ENCODE measurements around the gene BFSP2. TPM values are rescaled to one million over a fixed set of nuclear protein-coding genes. Genes with fewer than 3 reads are reported as not detected.

Gene BFSP2
- total and polyA plus RNA-seq, 5 experiments from 2014 or later: not detected

GRCh38 chr3:133410191-133410892, 10.5 kb downstream of the BFSP2 start:
- POLR2A ChIA-PET: no interaction called here
- Mint-ChIP-seq H3K4me1 (peaks cover 0 to 13% (median 3%) of the 10 kb centered on the region in 4 donors), H3K9me3 (no peaks in the 10 kb centered on the region), H3K27ac (peak overlapping the region in 1 of 10 donors; percentile 47), H3K36me3 (peaks cover 0 to 6% (median 0%) of the 10 kb centered on the region in 3 donors), H3K27me3 (peaks cover 0 to 12% (median 0%) of the 10 kb centered on the region in 5 donors), H3K4me3 (no peak overlapping the region)
- ATAC-seq: no peak
- no peak for DNase-seq

GRCh38 chr3:133412183-133413132, 12.6 kb downstream of the BFSP2 start:
- POLR2A ChIA-PET: no interaction called here
- DNase-seq (no peak), ATAC-seq (peak in 1 of 2 donors; percentile 27)
- Mint-ChIP-seq H3K4me1 (peaks cover 0 to 13% (median 3%) of the 10 kb centered on the region in 4 donors), H3K9me3 (no peaks in the 10 kb centered on the region), H3K36me3 (peaks cover 0 to 6% (median 0%) of the 10 kb centered on the region in 3 donors), H3K27ac (peak overlapping the region in 4 of 10 donors; percentile 15 to 78 (median 36)), H3K27me3 (peaks cover 0 to 7% (median 0%) of the 10 kb centered on the region in 5 donors), H3K4me3 (no peak overlapping the region)

DNA sequence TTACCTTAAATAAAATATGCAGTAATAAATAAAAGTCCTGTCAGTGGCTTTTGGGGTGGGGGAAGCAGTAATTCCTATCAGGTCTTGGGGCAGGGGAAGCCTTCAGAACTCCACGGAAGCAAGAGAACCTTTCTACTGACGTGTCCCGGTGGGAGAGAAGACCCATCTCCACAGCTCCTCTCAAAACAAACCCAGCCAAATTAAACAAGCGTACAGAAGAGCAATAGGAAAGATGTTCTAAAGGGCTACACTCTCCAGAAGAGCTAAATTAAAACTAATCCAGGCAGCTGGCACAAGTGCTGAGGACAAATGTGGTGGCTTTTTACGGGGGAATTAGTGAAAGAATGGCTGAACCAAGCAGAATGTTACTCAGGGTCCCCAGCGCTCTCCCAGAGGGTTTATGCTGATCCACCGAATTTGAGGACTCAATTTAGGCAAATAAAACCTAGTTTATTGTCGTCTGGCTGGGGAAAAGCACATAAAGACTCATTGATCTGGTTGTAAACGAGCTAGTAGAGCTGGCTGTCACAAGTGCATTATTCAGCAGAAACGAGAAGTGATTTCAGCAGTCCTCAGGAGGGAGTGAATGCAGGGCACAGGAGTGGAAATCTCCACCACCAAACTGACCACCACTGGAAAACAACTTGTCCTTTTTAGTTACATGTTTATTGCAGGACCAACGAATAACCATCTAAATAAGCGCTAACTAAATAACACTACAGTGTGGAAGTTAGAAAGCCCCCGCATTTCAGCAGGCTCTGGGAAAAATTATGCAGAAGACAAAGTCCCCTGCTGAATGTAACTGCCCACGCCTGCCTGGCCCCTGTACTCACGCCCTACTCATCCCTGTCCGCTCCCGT, 13.5 kb downstream of the BFSP2 start:
- H3K27ac Mint-ChIP-seq: peak overlapping the region in 8 of 10 donors; percentile 4 to 79 (median 52)
- peak overlapping the region in 2 of 10 donors; percentile 5 to 15 for H3K4me3 Mint-ChIP-seq
- DNase-seq (peak in 1 of 10 donors; percentile 9), ATAC-seq (no peak)
- peaks cover 0 to 6% (median 0%) of the 10 kb centered on the region in 3 donors for H3K36me3 Mint-ChIP-seq
- H3K27me3 Mint-ChIP-seq: peaks cover 0 to 5% (median 0%) of the 10 kb centered on the region in 5 donors
- POLR2A ChIA-PET: no interaction called here
- H3K4me1 Mint-ChIP-seq: peaks cover 0 to 13% (median 3%) of the 10 kb centered on the region in 4 donors
- no peaks in the 10 kb centered on the region for H3K9me3 Mint-ChIP-seq

GRCh38 chr3:133414021-133414392, 14.2 kb downstream of the BFSP2 start:
- H3K9me3 Mint-ChIP-seq: no peaks in the 10 kb centered on the region
- DNase-seq (no peak), ATAC-seq (no peak)
- peak overlapping the region in 1 of 10 donors; percentile 21 for H3K27ac Mint-ChIP-seq
- H3K36me3 Mint-ChIP-seq: peaks cover 0 to 6% (median 0%) of the 10 kb centered on the region in 3 donors
- POLR2A ChIA-PET: no interaction called here
- peaks cover 0 to 13% (median 3%) of the 10 kb centered on the region in 4 donors for H3K4me1 Mint-ChIP-seq
- H3K27me3 Mint-ChIP-seq: peaks cover 0 to 3% (median 0%) of the 10 kb centered on the region in 5 donors
- H3K4me3 Mint-ChIP-seq: no peak overlapping the region

- POLR2A ChIA-PET: interaction anchor here (0.6 kb wide), 1 partner anchor 161 kb away, joined by 3 read pairs; no protein-coding TSS in a partner anchor
- Mint-ChIP-seq H3K27me3 (peaks cover 0 to 2% (median 0%) of the 10 kb centered on the region in 5 donors), H3K9me3 (no peaks in the 10 kb centered on the region), H3K36me3 (no peaks in the 10 kb centered on the region), H3K4me3 (no peak overlapping the region), H3K4me1 (peaks cover 0 to 4% (median 2%) of the 10 kb centered on the region in 4 donors), H3K27ac (peak overlapping the region in 1 of 10 donors; percentile 22)
- no peak for ATAC-seq
- no peak for DNase-seq
These were observed 18.5 kb downstream of the BFSP2 start for GRCh38 chr3:133418361-133418760.

GRCh38 chr3:133419151-133419909, 19.5 kb downstream of the BFSP2 start:
- POLR2A ChIA-PET: no interaction called here
- no peaks in the 10 kb centered on the region for H3K36me3 Mint-ChIP-seq
- H3K27me3 Mint-ChIP-seq: peaks cover 0 to 4% (median 0%) of the 10 kb centered on the region in 5 donors
- ATAC-seq (no peak), DNase-seq (no peak)
- H3K4me3 Mint-ChIP-seq: no peak overlapping the region
- H3K9me3 Mint-ChIP-seq: no peaks in the 10 kb centered on the region
- peaks cover 0 to 4% (median 3%) of the 10 kb centered on the region in 4 donors for H3K4me1 Mint-ChIP-seq
- H3K27ac Mint-ChIP-seq: peak overlapping the region in 1 of 10 donors; percentile 82

- no peak overlapping the region for H3K4me3 Mint-ChIP-seq
- H3K27ac Mint-ChIP-seq: peak overlapping the region in 1 of 10 donors; percentile 58
- H3K36me3 Mint-ChIP-seq: no peaks in the 10 kb centered on the region
- H3K4me1 Mint-ChIP-seq: peaks cover 3 to 10% (median 5%) of the 10 kb centered on the region in 4 donors
- H3K27me3 Mint-ChIP-seq: peaks cover 0 to 6% (median 0%) of the 10 kb centered on the region in 5 donors
- ATAC-seq (no peak), DNase-seq (no peak)
- POLR2A ChIA-PET: no interaction called here
- H3K9me3 Mint-ChIP-seq: no peaks in the 10 kb centered on the region
These were observed 25.3 kb downstream of the BFSP2 start for GRCh38 chr3:133424937-133425869.

- no peak for DNase-seq
- ATAC-seq: no peak
- H3K27me3 Mint-ChIP-seq: peaks cover 0 to 6% (median 0%) of the 10 kb centered on the region in 5 donors
- H3K27ac Mint-ChIP-seq: peak overlapping the region in 1 of 10 donors; percentile 55
- no peaks in the 10 kb centered on the region for H3K9me3 Mint-ChIP-seq
- peaks cover 3 to 10% (median 5%) of the 10 kb centered on the region in 4 donors for H3K4me1 Mint-ChIP-seq
- POLR2A ChIA-PET: no interaction called here
- no peak overlapping the region for H3K4me3 Mint-ChIP-seq
- H3K36me3 Mint-ChIP-seq: no peaks in the 10 kb centered on the region
These were observed 26.0 kb downstream of the BFSP2 start for GRCh38 chr3:133425898-133426297.

DNA sequence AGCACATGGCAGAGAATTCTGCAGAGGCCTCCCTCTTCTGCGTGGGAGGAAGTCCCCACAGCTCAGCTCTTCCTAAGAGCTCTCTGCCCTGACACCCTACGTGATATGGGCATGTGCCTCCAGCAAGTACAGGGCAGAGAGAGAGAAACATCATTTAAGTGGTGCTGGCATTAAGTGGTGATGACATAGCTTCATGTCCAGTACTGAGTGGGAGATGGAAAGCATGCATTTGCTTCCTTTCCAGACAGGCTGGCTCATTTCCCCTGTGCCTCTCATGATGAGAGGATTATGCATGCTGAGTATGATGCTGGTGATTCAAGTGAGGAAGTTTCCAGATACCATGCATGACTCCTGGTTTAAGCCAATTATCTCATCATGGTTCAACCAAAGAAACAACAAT, 26.9 kb downstream of the BFSP2 start:
- H3K27ac Mint-ChIP-seq: peak overlapping the region in 1 of 10 donors; percentile 55
- no peaks in the 10 kb centered on the region for H3K9me3 Mint-ChIP-seq
- POLR2A ChIA-PET: no interaction called here
- no peak for DNase-seq
- no peak overlapping the region for H3K4me3 Mint-ChIP-seq
- H3K27me3 Mint-ChIP-seq: peaks cover 0 to 6% (median 0%) of the 10 kb centered on the region in 5 donors
- peaks cover 3 to 10% (median 5%) of the 10 kb centered on the region in 4 donors for H3K4me1 Mint-ChIP-seq
- no peak for ATAC-seq
- H3K36me3 Mint-ChIP-seq: no peaks in the 10 kb centered on the region

GRCh38 chr3:133428552-133428951, 28.7 kb downstream of the BFSP2 start:
- DNase-seq (no peak), ATAC-seq (no peak)
- Mint-ChIP-seq H3K4me3 (no peak overlapping the region), H3K4me1 (peaks cover 1 to 10% (median 4%) of the 10 kb centered on the region in 4 donors), H3K36me3 (no peaks in the 10 kb centered on the region), H3K27me3 (peaks cover 0 to 5% (median 0%) of the 10 kb centered on the region in 5 donors), H3K27ac (no peak overlapping the region), H3K9me3 (no peaks in the 10 kb centered on the region)
- POLR2A ChIA-PET: no interaction called here

- DNase-seq (no peak), ATAC-seq (no peak)
- no peak overlapping the region for H3K27ac Mint-ChIP-seq
- H3K4me1 Mint-ChIP-seq: peaks cover 0 to 10% (median 1%) of the 10 kb centered on the region in 4 donors
- POLR2A ChIA-PET: no interaction called here
- no peak overlapping the region for H3K4me3 Mint-ChIP-seq
- no peaks in the 10 kb centered on the region for H3K9me3 Mint-ChIP-seq
- H3K27me3 Mint-ChIP-seq: peaks cover 0 to 3% (median 0%) of the 10 kb centered on the region in 5 donors
- no peaks in the 10 kb centered on the region for H3K36me3 Mint-ChIP-seq
These were observed 29.2 kb downstream of the BFSP2 start for GRCh38 chr3:133429063-133429462.

All from naive thymus-derived CD8-positive, alpha-beta T cell (primary cell).